Neuronal stem cell (in vitro differentiated cells): ENCODE measurements around the gene KIF26B.
"Not testable (repeated sequence)": the region's sequence is repeated elsewhere in the genome, so short reads cannot be mapped to it uniquely, and the experiment has no call there.

ENCODE experiments used
- DNase-seq: peaks from one replicate; pipeline ENCODE4 v3.0.0-alpha.2; 2013; ENCODE audit warnings: low spot score
- H2AFZ ChIP-seq: one replicate; pipeline ENCODE4 v1.6.1; 2013; ENCODE audit warnings: mild to moderate bottlenecking, low read length, inconsistent platforms
- H2AK5ac ChIP-seq: 2 replicates; pipeline ENCODE4 v1.6.1; 2013; ENCODE audit warnings: low read depth, mild to moderate bottlenecking, inconsistent platforms, low read length, moderate library complexity, mixed read lengths
- H2BK120ac ChIP-seq: 2 replicates; pipeline ENCODE4 v1.6.1; 2013; ENCODE audit warnings: low read depth, mild to moderate bottlenecking, inconsistent platforms, low read length, moderate library complexity, mixed read lengths
- H2BK12ac ChIP-seq: one replicate; pipeline ENCODE4 v1.6.1; 2013; ENCODE audit warnings: low read length, inconsistent platforms
- H2BK15ac ChIP-seq: 2 replicates; pipeline ENCODE4 v1.6.1; 2013; ENCODE audit warnings: mild to moderate bottlenecking, low read length, inconsistent platforms, mixed read lengths
- H2BK5ac ChIP-seq: one replicate; pipeline ENCODE4 v1.6.1; 2013; ENCODE audit warnings: inconsistent platforms, mild to moderate bottlenecking, low read length, moderate library complexity
- H3K14ac ChIP-seq: one replicate; pipeline ENCODE4 v1.6.1; 2013; ENCODE audit warnings: low read length, inconsistent platforms
- H3K18ac ChIP-seq: 2 replicates; pipeline ENCODE4 v1.6.1; 2013; ENCODE audit warnings: low read length, inconsistent platforms
- H3K23ac ChIP-seq: 2 replicates; pipeline ENCODE4 v1.6.1; 2013; ENCODE audit warnings: low read depth, mild to moderate bottlenecking, mixed read lengths, low read length, inconsistent platforms; ENCODE audit not compliant: poor library complexity
- H3K27ac ChIP-seq: replicated peaks from 3 replicates; pipeline ENCODE4 v1.5.1; 2013; ENCODE audit warnings: low read length, inconsistent platforms
- H3K27me3 ChIP-seq, 3 experiments: 2 replicates each; pipeline ENCODE4 v1.6.1; 2013; ENCODE audit warnings: low read length in 3 of 3, mild to moderate bottlenecking in 2 of 3, inconsistent platforms in 1 of 3, low read depth in 1 of 3, mixed read lengths in 1 of 3, moderate library complexity in 1 of 3; ENCODE audit not compliant: control insufficient read depth in 3 of 3, insufficient read depth in 3 of 3
- H3K36me3 ChIP-seq, 2 donors: replicated peaks in 1 of 2; 2 replicates each; pipeline ENCODE4 v1.6.1; 2013; ENCODE audit warnings: low read length in 2 of 2; ENCODE audit not compliant: control insufficient read depth in 2 of 2, insufficient read depth in 2 of 2
- H3K4ac ChIP-seq: 2 replicates; pipeline ENCODE4 v1.6.1; 2013; ENCODE audit warnings: inconsistent platforms, mild to moderate bottlenecking, low read length, moderate library complexity
- H3K4me1 ChIP-seq, 2 donors: 1 replicate in 1 of 2; 2 replicates in 1 of 2; pipeline ENCODE4 v1.6.1; 2013; ENCODE audit warnings: low read length in 2 of 2, low read depth in 1 of 2; ENCODE audit not compliant: control insufficient read depth in 2 of 2, insufficient read depth in 1 of 2
- H3K4me2 ChIP-seq: one replicate; pipeline ENCODE4 v1.6.1; 2013; ENCODE audit warnings: mild to moderate bottlenecking, low read length, inconsistent platforms; ENCODE audit not compliant: insufficient read depth, poor library complexity, severe bottlenecking
- H3K4me3 ChIP-seq, 2 donors: 2 replicates each; pipeline ENCODE4 v1.5.1; 2013; ENCODE audit warnings: low read length in 2 of 2, mild to moderate bottlenecking in 2 of 2, inconsistent platforms in 1 of 2, moderate library complexity in 1 of 2
- H3K79me1 ChIP-seq: one replicate; pipeline ENCODE4 v1.6.1; 2013; ENCODE audit warnings: low read depth, mild to moderate bottlenecking, inconsistent platforms, low read length, moderate library complexity
- H3K9ac ChIP-seq: one replicate; pipeline ENCODE4 v1.6.1; 2013; ENCODE audit warnings: mild to moderate bottlenecking, low read depth, low read length, inconsistent platforms; ENCODE audit not compliant: poor library complexity
- H3K9me3 ChIP-seq, 2 donors: replicated peaks in 1 of 2; 2 replicates each; pipeline versions ENCODE3 to v1.6.1; 2013; ENCODE audit warnings: low read length in 2 of 2, mild to moderate bottlenecking in 2 of 2, inconsistent platforms in 1 of 2, low read depth in 1 of 2, mixed read lengths in 1 of 2, moderate library complexity in 1 of 2; ENCODE audit not compliant: control insufficient read depth in 2 of 2, insufficient read depth in 1 of 2
- H4K8ac ChIP-seq: one replicate; pipeline ENCODE4 v1.6.1; 2013; ENCODE audit warnings: low read depth, mild to moderate bottlenecking, inconsistent platforms, low read length, moderate library complexity
- H4K91ac ChIP-seq: one replicate; pipeline ENCODE4 v1.6.1; 2013; ENCODE audit warnings: low read length, low read depth, mild to moderate bottlenecking, inconsistent platforms; ENCODE audit not compliant: poor library complexity
- WGBS, 2 donors: extraction: QIAGEN DNeasy Blood & Tissue Kit; methylation state at CpG; one replicate each; pipeline ENCODE4 v1.1.7; 2013; ENCODE audit warnings: missing lambda C conversion rate in 2 of 2, mixed read lengths in 1 of 2; ENCODE audit not compliant: insufficient read length in 2 of 2, insufficient replicate concordance in 1 of 2; ENCODE audit errors: extremely low coverage in 2 of 2; 5-methylcytosine and 5-hydroxymethylcytosine counted together

The KIF26B gene

DNA sequence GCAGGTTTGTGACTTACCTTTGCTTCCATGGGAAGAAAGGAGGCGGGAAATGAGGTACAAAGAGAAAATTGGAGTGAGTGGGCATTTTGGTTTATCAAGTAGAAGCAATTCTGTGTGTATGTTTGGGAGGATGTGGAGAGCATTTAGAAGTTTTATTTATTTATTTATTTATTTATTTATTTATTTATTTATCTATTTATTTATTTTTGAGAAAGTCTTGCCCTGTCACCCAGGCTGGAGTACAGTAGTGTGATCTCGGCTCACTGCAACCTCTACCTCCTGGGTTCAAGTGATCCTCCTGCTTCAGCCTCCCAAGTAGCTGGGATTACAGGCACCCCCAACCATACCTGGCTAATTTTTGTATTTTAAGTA is 182.2 kb downstream of the KIF26B start:
- H3K23ac ChIP-seq, H3K4me2 ChIP-seq, H2BK12ac ChIP-seq, H2BK120ac ChIP-seq, H3K9ac ChIP-seq, H3K18ac ChIP-seq, H3K27me3 ChIP-seq, H4K91ac ChIP-seq, H2AFZ ChIP-seq, H3K9me3 ChIP-seq, H3K14ac ChIP-seq, H3K4me1 ChIP-seq, H3K27ac ChIP-seq, H3K4ac ChIP-seq, H2AK5ac ChIP-seq, H3K4me3 ChIP-seq, DNase-seq, H2BK15ac ChIP-seq, H4K8ac ChIP-seq, H3K36me3 ChIP-seq, H3K79me1 ChIP-seq, H2BK5ac ChIP-seq: not testable (repeated sequence)
- WGBS, 2 donors = no CpG with 5 or more reads among the region's 2 CpGs

DNA sequence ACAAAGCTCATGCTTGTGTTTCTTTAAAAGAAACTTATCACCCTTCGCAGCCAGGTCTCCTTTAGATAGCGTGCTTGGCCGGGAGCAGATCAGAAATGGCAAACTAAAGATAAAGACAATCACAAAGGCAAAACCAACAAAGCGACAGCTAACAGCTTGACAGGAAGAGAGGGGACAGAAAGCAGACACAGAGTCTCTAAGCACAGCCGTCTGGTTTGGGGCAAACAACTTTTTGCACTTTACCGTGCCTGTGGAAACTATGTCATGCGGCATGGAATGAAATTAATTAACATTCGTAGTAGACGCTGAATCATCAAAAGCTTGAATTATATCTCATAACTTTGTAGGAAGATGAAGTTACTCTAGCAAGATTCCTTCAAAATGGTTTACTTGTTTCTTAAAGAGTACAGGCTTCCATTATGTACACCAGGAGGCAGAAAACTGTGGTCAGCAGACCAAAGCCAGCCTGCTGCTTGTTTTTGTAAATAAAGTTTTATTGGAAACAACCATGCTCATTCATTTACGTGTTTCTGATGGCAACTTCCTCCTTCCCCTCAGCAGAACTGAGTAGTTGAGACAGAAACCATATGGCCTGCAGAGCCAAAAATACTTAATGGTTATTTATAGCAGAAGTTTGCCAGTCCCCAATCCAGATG is 183.2 kb downstream of the KIF26B start:
- Histone ChIP-seq H3K4me3 (no peak overlapping the region), H2BK5ac (no peak overlapping the region), H4K8ac (no peak overlapping the region), H2AK5ac (no peak overlapping the region), H2BK120ac (no peak overlapping the region), H3K23ac (no peak overlapping the region), H3K14ac (no peak overlapping the region), H3K4ac (no peak overlapping the region), H3K27me3 (no peaks in the 10 kb centered on the region), H3K27ac (no peak overlapping the region), H3K18ac (no peak overlapping the region), H3K9ac (no peak overlapping the region), H2BK15ac (no peak overlapping the region), H4K91ac (no peak overlapping the region), H3K4me2 (no peak overlapping the region), H3K9me3 (no peaks in the 10 kb centered on the region), H3K79me1 (no peaks in the 10 kb centered on the region), H3K36me3 (no peaks in the 10 kb centered on the region), H2BK12ac (no peak overlapping the region), H2AFZ (peak overlapping the region; percentile 73), H3K4me1 (peaks cover 0 to 7% of the 10 kb centered on the region in 2 donors)
- WGBS, 2 donors = no CpG with 5 or more reads among the region's 10 CpGs
- no peak for DNase-seq

DNA sequence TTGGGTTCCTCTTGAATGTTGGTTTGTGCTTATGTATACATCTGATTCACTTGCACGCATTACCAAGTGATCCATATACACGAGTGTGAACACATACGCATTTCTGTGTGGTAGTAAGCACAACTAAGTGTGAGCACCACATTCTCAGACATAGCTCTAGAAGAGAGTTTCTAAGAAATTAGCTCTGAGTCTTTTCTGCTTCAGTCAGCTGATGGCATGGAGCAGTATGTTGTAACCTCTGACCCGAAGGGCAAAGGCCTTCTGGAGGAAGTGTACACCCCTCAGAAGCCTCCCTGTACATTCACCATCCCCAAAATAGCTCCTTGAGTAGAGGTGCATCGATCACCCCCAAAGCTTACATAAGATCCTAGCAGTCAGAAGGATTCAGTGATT is 183.7 kb downstream of the KIF26B start:
- H3K4me3 ChIP-seq = no peak overlapping the region
- no peak for DNase-seq
- no peak overlapping the region for H3K14ac ChIP-seq
- no peak overlapping the region for H4K8ac ChIP-seq
- H2BK15ac ChIP-seq = no peak overlapping the region
- H3K4me2 ChIP-seq = no peak overlapping the region
- no CpG with 5 or more reads among the region's 5 CpGs for WGBS, 2 donors
- H3K18ac ChIP-seq = no peak overlapping the region
- H3K79me1 ChIP-seq = no peaks in the 10 kb centered on the region
- H2AFZ ChIP-seq = peak overlapping the region; percentile 73
- no peak overlapping the region for H3K9ac ChIP-seq
- peaks cover 0 to 7% of the 10 kb centered on the region in 2 donors for H3K4me1 ChIP-seq
- H3K27ac ChIP-seq = no peak overlapping the region
- no peak overlapping the region for H2BK12ac ChIP-seq
- H3K4ac ChIP-seq = no peak overlapping the region
- no peak overlapping the region for H3K23ac ChIP-seq
- no peaks in the 10 kb centered on the region for H3K9me3 ChIP-seq
- H4K91ac ChIP-seq = no peak overlapping the region
- H2BK5ac ChIP-seq = no peak overlapping the region
- H2BK120ac ChIP-seq = no peak overlapping the region
- H3K36me3 ChIP-seq = no peaks in the 10 kb centered on the region
- H2AK5ac ChIP-seq = no peak overlapping the region
- H3K27me3 ChIP-seq = no peaks in the 10 kb centered on the region

GRCh38 chr1:245341743-245342142 is 187.0 kb downstream of the KIF26B start:
- Histone ChIP-seq H2AFZ (no peak overlapping the region), H3K4me2 (no peak overlapping the region), H3K27me3 (no peaks in the 10 kb centered on the region), H2BK120ac (no peak overlapping the region), H3K14ac (no peak overlapping the region), H2BK12ac (no peak overlapping the region), H4K91ac (no peak overlapping the region), H3K18ac (no peak overlapping the region), H3K9ac (no peak overlapping the region), H2BK5ac (no peak overlapping the region), H3K79me1 (no peaks in the 10 kb centered on the region), H2AK5ac (no peak overlapping the region), H3K23ac (no peak overlapping the region), H4K8ac (no peak overlapping the region), H3K27ac (no peak overlapping the region), H3K36me3 (peaks cover 1 to 4% of the 10 kb centered on the region in 2 donors), H3K4ac (no peak overlapping the region), H3K4me1 (peaks cover 0 to 7% of the 10 kb centered on the region in 2 donors), H3K9me3 (peaks cover 2 to 3% of the 10 kb centered on the region in 2 donors), H3K4me3 (no peak overlapping the region), H2BK15ac (no peak overlapping the region)
- DNase-seq = no peak
- WGBS, 2 donors = no CpG with 5 or more reads among the region's 5 CpGs
